Eye (tissue), 1 donor: Measurements from ENCODE around the gene ERMARD.

Experiments
- DNase-seq: peaks from one replicate; pipeline ENCODE4 v3.0.0-alpha.2; 2015

The ERMARD gene

DNA sequence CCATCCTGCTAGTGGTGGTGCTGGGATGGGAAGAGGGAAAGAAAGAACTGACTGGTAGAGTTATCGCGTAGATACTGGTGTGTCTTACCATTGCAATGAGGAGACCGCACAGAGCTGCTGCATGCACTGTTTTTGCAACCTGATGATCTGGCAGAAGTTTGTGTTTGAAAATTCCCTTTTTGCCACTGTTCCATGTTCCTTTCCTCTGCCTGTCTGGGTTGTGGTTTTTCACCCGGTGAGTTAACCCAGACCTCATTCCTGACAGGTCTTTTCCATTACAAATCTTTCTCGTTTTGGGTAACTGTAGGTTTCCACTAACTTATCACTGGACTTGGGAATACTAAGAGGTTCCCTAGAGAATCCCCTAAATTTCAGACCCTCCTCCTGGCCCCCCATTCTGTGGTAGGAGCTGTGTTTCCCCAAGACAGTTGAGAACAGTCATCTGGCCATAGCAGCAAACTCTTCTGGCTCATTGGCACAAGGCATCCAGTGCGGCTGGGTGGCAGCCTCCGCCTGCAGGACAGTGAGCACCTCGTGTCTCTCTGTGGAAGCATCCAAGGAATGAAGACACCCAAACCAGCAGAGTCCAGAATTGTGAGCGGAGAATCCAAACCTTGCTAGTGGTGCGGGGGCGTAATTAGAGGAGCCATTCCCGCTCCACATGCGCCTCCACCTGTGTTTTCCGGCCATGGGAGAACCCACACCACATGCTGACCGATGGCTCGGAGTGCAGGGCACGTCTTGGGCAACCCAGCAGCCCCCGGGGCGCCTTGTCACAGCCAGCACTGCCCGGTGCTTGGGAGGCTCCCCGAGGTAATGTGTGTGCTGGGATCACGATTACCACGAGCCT is 32.8 kb downstream of the ERMARD start:
- DNase-seq = no peak

DNA sequence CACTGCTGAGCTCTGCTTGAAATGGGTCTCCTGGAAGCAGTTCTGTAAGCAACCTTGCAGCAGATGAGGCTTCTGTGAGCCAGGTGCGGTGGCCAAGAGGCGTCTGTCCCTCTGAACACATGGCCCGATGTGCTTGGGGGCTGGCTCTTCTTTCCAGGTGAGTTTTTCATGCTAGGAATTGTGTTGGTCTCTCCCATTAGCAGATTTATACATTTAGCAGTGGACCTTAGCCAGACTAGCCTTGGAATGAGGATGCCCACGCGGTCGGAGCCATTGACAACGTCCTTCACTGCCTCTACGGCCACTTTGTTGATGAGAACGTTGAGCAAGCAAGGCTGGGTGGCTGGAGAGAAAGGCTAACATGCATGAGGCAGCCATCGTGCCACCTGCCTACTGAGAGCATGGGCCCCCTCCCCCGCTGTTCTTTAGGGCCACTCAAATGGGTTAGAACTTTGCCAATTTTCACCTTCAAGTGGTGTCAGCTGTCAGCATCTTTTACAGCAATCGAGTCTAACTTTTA is 33.5 kb downstream of the ERMARD start:
- no peak for DNase-seq

DNA sequence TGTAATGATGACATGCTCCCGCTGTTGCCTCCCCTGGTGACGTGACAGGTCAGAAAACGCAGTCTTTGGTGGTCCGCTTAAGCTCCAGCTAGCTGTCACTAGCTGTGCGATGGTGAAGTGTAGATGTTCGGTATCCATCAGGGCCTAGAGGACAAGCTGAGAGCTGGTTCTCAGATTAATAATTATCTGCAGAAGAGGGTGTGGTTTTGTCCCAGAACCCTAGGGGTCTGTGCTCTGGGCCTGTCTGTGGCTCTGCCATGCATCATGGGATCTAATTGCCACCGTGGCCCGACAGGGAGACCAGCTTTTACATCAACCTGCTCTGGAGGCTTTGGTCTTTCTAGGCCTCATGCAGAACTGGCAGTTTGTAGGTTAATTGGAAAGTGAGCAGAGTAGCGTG is 34.1 kb downstream of the ERMARD start:
- DNase-seq = no peak

DNA sequence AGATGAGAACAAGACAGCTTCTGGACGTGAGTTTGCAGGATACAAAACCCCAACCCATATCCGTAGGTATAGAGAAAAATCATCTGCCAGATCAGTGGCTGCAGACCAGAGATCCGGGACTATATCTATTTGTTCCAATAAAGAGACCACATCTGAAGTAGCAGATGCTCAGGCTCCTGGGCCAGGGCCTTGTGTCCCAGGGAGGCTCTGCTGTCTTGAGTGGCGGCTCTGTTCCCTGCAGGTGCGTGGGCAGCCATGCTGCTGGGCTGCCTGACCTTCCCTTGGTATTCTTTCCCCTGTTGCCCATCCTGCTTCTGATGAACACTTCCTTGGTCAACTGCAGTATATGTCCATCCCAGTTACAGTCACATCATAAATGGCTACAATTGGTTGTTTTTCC is 34.9 kb downstream of the ERMARD start:
- DNase-seq = no peak

DNA sequence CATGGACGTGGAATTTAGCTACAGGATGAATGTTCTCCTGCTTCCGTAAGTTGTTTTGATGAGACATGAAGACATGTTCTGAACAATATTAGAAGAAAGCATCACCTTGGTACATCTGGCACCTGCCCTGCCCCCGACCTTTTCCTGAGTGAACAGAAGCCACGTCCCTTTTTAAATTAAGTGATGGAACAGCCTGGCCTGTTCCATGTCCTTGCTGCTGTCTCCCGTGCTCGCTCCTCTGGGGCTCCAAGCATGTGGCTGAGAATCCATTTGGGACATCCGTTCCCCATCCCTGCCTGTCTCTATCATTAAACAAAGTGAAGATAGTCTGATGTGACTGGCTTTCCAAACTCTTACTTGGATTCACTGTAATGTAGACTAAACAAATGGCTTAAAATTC is 36.4 kb downstream of the ERMARD start:
- no peak for DNase-seq

DNA sequence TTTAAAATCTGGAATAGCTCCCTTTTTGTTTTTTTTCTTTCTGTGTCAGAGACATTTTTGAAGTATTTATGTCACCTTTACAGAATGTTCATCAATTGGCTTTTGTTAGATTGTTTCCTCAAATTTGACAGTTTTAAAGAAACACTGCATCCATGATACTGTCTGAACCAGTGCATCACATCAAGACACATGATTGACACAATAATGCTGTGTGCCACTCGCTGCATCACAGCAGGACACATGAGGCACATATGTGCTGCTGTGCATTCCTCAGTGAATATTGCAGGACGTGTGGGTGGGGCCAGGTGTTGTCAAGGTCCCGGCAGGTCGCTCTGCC is 37.4 kb downstream of the ERMARD start:
- no peak for DNase-seq

DNA sequence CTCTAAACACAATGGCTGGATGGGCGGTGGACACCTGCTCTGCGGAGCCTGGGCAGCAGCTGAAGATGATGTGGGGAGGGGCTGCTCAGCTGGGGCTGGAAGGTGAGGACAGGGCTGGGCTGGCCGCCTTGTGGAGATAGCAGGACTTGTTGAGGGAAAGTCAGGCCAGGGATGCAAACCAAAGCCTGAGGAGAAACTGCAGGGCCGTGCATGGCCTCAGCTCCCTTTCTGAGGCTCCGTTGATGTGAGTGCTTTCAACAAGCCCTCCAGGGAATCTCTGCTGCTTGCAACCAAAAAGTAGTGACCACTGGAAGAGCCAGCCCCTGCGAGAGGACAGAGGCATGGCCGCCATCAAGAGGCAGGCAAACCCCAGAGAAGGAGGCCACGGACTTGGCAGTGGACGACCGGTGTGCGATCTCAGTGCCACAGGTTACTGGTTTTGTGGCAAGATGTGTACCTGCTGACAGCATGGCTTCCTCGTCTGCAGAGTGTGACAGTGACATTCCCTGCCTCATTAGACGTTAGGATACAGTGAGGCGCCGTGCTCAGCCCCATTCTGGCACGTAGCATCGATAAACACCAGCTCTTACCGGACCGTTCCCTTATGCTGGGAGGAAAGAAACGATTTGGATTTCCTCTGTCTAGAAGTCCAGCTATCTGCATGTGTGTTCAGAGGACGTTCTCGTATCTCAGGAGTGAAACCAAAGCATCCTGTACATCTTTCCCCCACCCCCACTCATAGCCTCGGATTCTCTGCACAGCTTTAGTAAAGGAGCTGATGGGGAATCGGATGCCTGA is 37.9 kb downstream of the ERMARD start:
- no peak for DNase-seq

DNA sequence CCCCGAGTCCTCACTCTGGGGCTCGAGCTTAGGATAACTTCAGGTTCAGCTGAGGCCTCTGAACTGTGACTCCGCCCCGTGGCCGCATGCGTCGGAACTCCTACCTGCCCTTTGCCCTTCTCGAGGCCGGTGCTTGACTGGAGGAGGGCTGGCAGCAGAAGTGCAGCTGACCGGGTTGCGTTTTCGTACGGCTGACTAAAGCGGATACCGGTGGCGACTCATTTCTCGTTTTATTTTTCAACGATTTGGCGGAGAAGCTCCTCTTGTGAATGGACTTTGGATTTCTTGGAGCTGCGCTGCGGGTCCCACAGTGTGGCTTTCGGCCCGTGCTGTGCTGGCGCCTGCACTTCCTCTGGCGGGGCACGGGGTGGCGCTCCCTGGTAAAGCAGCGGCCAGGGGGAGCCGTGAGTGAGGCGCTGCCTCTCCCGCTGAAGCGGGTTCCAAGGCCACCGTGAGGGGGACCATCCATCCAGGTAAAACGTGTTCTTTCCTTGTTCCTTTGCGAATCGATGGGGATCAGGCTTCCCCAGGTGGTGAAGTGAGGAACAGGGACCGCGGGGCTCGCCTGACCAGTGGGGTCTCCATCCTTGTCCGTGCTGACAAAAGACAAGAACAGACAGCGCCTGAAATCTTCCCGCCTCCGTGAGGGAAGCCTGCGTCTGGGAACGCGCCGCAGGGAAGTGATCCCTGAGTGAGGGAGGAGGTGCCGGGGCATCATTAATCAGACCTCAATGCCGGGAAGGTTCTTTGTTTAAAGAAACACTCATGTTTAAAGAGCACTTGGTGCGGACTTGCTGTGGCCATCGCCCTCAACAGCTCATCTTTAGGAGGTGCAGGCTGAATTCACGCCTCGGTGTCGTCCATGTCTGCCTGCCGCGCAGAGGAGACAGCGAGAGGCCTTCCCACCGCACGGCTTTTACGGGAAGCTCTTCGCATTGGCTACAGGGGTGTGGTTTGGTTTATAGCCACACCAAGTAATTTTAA is 38.8 kb downstream of the ERMARD start:
- DNase-seq = peak; percentile 95

DNA sequence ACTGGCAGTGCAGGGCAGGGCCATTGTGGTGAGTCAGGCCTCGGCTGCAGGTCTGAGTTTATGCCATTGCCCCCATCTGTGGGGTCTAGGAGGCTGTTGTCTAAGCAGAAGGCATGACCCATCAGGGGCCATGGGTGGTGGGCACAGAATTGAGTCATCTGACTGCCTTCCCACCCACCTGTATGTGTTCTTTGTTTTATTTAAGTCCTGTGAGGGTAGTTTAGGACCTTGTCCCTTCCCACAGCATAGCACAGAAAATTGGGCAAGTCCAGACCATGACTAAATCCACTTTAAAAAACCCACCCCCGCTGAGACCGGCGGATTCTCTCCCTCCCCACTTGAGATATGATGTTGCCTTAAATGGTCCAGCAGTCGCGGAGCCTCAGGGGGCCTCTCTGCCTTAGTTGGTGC is 40.3 kb downstream of the ERMARD start:
- DNase-seq = peak; percentile 10

DNA sequence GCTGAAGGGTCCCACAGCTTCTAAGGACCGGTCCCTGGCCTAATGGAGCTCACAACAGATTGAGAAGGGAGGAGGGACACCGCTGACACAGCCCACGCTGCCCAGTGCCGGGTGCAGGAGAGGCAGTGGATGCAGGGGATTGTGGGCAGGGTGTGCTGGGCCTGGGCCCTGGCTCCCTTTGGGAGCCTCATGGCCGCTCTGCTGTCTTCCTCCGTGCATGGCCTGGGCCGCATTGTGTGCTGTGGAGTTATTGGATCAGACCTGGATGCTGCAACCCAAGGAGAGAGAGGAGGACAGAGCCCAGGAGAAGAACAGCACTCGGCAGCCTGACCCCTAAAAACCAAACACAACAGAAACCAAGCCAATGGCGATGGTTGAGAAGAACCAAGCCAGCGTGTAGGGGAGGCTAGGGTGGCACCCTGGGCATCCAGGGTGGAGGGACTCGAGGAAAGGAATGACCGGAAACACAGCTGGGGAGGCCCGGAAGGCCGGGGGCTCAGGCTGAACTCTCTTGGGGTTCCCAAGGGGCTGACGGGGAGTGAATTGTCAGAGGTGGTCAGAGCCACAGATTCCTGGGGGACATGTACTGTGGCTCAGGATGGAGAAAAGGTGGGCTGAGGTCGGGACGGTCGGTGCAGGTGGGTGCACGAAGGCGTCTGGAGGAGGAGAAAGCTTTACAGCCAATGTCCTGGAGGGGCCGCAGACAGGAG is 41.0 kb downstream of the ERMARD start:
- DNase-seq = no peak

DNA sequence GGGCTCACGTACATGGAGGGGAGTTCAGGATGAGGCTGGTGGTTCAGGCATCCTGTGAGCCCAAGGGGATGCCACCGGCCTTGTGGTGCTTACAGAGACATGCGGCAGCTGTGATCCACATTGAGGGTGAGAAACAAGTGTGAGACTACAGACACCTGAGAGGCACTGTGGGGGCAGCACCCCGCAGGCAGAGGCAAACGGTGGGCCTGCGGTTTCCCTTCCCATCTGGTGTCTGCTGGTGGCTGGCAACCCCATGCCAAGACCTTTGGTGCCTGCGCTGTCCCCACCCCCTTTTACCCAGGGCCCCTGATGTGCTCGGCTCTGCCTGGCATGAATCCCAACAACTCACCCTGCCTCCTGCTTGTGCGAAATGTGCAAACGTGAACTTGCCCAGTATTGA is 42.0 kb downstream of the ERMARD start:
- no peak for DNase-seq

DNA sequence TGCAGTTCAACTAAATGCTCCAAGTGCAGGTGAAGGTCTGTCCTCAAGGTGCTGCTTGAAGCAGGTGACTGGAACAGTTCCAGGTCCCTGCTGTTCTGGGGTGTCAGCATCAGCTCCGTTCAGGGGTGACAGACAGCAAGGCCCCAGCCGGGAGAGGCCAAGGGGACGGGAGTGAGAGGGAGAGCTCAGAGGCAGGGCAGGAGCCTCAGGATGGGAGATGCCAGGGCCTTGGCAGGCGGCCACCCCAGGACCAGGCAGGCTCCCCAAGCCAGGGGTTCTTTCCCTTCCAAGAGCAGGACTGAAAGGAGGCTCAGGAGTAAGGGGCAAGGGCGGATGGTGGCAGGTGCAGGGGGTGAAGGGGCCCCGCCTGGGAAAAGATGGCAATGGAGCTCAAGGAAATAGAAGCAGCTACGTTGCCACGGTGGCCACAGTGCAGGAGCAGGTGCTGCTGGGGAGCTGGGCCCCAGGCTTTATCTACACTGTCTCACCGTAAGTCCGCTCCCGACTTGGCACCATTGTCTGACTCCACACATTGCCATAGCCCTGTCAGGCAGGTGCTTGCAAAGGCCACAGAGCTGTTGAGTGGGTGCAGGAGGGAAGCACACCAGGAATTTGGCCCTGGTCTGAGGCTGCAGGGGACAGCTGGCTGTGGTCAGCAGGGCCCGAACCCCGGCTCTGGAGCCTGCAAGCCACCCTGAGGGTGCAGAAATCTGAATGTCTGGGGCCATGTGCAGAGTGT is 43.1 kb downstream of the ERMARD start:
- no peak for DNase-seq

DNA sequence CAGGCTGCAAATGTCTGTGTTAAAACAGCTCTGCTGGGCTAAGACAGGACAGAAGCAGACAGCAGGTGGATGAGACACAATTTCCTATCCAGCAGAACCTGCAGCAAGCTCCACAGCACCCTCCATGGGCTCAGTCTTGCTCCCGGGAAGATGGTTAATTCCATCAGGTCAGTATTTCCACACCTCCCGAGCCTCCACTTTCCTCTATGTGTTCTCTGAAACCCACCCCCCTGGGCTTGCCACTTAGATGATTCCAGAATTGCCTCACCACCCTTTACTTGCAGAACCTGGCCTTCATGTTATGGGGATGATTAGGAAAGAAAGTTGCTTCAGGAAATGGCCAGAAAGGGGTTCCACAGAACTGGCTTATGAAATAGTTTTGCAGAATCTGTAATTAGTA is 43.8 kb downstream of the ERMARD start:
- DNase-seq = no peak

DNA sequence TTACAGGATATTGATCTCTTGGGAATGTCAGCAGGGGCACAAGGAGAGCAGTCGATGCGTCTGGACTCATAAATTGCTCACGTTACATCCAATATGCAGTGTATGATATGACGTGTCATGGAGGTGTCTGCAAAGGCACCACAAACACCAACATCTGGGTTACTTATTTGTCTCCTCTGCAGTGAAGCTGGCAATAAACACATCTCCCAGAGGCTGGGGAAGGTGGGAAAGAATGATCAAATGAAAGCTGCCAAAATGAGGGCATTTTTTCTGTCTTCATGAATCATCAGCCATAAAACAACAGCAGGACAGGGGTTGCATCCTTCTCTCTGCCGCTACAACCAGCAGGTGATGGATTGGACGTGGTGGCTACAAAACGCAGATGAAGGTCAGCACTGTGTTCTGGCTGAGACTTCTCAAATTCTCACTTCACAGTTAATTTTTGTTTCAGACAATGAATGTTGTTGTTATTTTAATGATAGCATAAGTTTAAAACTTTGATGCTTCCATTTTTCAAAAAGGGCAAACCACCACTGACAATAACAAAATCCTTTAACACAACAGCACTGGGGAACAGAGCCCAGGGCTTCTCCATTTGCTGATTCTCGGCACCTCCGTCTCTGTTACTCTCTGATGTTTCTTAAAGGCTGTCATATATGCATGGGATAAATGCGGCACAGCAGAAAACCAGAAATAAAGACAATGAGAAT is 47.5 kb downstream of the ERMARD start:
- DNase-seq = no peak

DNA sequence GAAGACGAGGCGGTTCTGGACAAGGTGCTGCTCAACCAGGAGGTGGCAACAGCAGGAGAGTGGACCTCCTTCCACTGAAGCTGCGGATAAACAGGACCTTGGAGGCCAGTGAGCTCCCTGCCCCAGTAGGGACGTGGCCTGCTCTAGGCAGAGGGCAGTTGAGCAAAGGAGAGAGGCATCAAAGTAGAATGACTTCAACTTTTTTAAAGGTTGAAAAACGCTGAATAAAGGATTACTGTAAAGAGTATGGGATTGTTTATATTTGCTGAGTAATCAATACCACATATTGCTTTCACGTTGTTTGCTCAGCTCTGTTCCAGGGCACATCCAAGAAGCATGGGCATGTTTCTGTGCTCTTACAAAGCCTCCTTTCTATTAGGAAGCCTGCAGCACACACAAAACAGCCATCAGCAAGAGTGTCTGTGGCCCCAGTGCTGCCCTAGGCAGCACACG is 48.1 kb downstream of the ERMARD start:
- peak; percentile 10 for DNase-seq

DNA sequence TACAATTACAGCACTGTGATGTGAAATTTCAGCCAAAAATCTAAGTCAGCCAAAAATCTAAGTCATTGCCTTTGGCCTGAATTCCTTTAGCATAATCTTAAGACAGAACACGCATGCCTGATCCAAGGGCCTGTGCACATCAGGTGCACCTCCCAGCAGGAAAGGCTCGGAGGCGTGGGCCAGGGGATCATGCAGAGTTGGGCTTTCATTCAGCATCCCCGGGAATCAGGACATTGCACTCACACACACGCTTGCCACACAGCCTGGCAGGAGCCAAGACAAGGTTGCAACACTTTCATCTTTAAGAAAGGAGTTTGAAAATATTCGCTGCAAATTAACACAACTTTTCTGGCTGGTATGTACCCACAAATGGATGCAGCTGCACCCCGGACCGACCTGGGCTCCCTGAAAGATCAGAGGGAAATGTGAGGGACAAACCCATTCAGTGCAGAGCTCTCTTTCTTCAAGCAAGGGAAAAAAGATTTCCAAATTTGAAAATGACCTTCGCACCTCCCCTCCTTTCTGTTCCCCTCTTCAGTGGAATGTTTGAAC is 48.8 kb downstream of the ERMARD start:
- no peak for DNase-seq

DNA sequence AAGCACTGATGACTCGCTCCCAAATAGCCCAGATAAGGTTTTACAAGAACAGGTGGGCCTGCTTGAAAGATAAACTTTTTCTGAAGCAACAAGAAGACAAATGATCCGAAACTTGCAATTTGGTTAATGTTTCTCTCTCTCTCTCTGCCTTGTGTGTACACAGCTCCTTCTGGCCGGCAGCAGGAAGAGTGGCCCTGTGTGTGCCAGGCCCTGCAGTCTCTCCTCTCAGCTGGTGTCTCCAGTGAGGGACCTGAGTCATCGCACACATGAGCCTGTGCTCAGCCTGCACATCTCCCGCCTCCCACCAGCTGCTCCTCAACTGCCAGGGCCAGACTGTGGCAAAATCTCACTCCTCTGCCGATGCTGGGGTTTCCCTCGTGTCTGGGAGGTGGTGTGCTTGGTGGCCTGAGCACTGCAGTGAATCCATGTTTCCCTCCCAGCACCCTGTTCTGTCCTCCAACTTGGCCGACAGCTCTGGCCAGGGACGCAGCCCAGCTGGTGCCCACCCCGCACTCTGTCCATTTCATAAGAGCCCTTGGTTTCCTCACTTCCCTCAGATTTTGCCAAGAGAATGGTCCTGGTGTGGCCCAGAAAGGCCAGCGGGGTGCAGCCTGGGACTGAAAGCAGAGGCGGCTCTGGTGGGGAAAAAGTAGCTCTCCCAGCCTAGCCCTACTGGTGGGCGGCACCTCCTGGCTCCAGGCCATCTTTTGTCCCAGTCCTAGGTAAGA is 49.4 kb downstream of the ERMARD start:
- peak; percentile 58 for DNase-seq

DNA sequence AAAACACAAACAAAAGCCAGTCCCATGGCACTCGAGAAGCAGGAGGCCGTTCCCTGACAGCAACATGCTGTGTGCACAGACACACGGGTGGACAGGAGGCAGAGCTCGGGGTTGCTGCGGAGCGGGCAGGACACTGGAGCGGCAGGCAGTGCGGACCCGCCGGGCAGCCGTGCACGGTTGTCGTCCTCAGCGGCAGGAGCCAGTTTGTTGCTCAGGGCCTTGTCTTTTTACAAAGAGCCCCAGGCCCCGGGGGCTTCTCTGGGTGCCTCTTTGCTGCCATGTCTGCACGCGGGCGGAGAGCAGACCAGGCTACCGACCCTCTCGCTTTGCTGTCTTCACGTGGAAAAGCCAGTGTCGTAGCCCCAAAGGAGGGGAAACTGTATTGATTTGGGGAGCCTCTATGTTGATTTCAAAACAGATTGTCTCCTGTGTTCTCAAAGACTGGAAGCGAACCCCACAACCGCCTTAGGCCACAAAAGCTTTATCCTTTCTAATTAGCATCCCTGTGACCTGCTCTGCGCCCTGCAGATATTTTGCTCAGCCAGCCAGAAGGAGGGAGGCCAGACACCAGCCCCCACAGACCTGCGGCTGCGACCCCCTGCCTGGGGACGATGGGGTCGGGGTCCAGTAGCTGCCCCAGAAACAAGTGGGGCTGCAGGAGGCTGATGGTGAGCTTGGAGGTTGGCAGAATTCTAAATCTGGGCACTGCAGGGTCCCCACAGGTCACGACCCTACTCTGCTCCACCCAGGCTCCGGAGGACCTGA is 50.2 kb downstream of the ERMARD start:
- peak; percentile 39 for DNase-seq

DNA sequence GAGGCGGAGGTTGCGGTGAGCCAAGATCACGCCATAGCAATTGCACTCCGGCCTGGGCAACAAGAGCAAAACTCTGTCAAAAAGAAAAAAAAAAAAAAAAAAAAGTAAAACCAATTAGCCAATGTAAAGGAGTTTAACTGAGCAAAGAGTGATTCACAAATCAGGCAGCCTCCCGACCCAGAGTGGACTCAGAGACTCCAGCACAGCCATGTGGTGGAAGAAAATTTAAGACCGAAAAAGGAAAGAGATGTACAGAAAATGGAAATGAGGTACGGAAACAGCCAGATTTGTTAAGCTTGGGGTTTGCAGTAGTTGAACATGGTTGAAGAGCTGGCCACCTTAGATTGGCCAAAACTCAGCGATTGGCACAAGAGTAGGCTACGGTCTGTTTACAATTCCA is 51.4 kb downstream of the ERMARD start:
- no peak for DNase-seq
